RWPE2 (cell line): ENCODE results near the gene ZFP64.
A peak's percentile ranks its signal among the peaks of the same experiment; 100 is the strongest.

ENCODE experiments used
- ATAC-seq: fragments of 200-7000 bp; cut with Tn5 transposase; 3 replicates; pipeline ENCODE4 v1.9.1; 2021; ENCODE audit warnings: low read depth
- DNase-seq: peaks from one replicate; pipeline ENCODE4 v3.0.0-alpha.2; 2020; ENCODE audit warnings: low spot score
- H3K27ac ChIP-seq: fragments of 450-650 bp; 2 replicates; pipeline ENCODE4 v1.5.1; 2017; ENCODE audit warnings: mild to moderate bottlenecking; ENCODE audit not compliant: poor library complexity, severe bottlenecking
- H3K27me3 ChIP-seq: fragments of 250-450 bp; sonication (Bioruptor Pico); 2 replicates; pipeline ENCODE4 v1.5.1; 2021; ENCODE audit warnings: mild to moderate bottlenecking, moderate library complexity; ENCODE audit not compliant: insufficient read depth, poor library complexity, severe bottlenecking
- H3K36me3 ChIP-seq: fragments of 250-450 bp; sonication (Bioruptor Pico); 2 replicates; pipeline ENCODE4 v1.5.1; 2020; ENCODE audit warnings: low read depth, mild to moderate bottlenecking, moderate library complexity
- H3K4me1 ChIP-seq: fragments of 250-450 bp; sonication (Bioruptor Pico); 2 replicates; pipeline ENCODE4 v1.5.1; 2021; ENCODE audit warnings: mild to moderate bottlenecking, moderate library complexity; ENCODE audit not compliant: insufficient read depth, poor library complexity, severe bottlenecking
- H3K4me3 ChIP-seq: fragments of 250-450 bp; sonication (Bioruptor Pico); 2 replicates; pipeline ENCODE4 v1.5.1; 2021; ENCODE audit warnings: mild to moderate bottlenecking, moderate library complexity; ENCODE audit not compliant: severe bottlenecking
- H3K9me3 ChIP-seq: fragments of 250-450 bp; sonication (Bioruptor Pico); 2 replicates; pipeline ENCODE4 v1.5.1; 2021; ENCODE audit warnings: mild to moderate bottlenecking, moderate library complexity; ENCODE audit not compliant: severe bottlenecking
- CTCF ChIP-seq: fragments of 450-650 bp; IDR thresholded peaks from one replicate; pipeline ENCODE4 v1.5.1; 2017; ENCODE audit warnings: mild to moderate bottlenecking, moderate library complexity; ENCODE audit not compliant: poor library complexity, severe bottlenecking

Gene ZFP64

GRCh38 chr20:52152416-52152815 is 39.2 kb downstream of the ZFP64 start:
- Histone ChIP-seq H3K36me3 (peaks cover 32% of the 10 kb centered on the region), H3K4me3 (no peak overlapping the region), H3K27ac (no peak overlapping the region), H3K9me3 (no peaks in the 10 kb centered on the region), H3K4me1 (no peaks in the 10 kb centered on the region), H3K27me3 (no peaks in the 10 kb centered on the region)
- DNase-seq = peak; percentile 84
- ATAC-seq = no peak
- TF ChIP-seq CTCF = no peak

DNA sequence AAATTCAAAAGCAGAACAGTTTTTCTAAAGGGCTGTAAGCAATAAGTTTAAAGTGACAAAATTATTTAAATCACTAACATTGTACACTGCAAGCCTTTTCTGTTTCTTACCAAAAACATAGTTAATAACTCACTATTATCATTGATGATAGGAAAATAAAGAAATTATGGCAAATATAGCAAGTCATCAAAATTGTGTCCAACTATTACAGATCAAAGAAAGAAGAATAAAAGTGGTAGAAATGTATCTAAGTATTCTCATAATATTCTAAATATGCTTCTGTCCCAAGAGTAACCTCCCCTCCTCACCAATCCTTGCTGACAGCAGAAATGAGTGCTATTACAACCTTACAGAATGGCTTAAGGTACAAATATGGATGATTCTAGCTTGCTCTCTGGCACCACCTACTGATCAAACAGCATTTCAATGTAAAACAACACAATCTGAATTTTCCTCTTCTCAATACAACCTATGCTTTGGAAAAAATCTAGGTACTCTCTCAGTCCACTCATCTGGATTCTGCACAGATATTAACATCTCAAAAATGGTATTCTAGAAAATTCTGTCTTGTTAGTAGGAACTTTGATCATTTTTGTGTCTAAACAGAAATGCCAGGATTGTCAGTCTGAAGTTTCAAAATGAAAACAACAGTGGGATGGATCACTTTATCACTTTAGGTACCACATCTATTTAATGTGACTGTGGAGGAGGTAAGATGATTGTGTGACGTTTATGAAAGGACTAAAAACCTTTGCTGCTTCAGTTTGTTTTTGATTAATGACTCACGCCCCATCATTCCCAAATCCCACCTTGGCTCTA is 40.9 kb downstream of the ZFP64 start:
- ATAC-seq = peak; percentile 75
- H3K4me3 ChIP-seq = no peak overlapping the region
- peak; percentile 100 for TF ChIP-seq CTCF
- no peaks in the 10 kb centered on the region for H3K9me3 ChIP-seq
- DNase-seq = no peak
- no peaks in the 10 kb centered on the region for H3K4me1 ChIP-seq
- H3K36me3 ChIP-seq = peaks cover 17% of the 10 kb centered on the region; the same call in 1 of the 2 replicates
- H3K27ac ChIP-seq = no peak overlapping the region
- H3K27me3 ChIP-seq = no peaks in the 10 kb centered on the region

- H3K4me1 ChIP-seq = no peaks in the 10 kb centered on the region
- no peak for TF ChIP-seq CTCF
- DNase-seq = no peak
- no peaks in the 10 kb centered on the region for H3K27me3 ChIP-seq
- 0 out of 2 replicates have a peak, but pooled peaks cover 4% of the 10 kb centered on the region for H3K36me3 ChIP-seq
- ATAC-seq = peak; percentile 55; the same call in 1 of the 3 replicates
- no peak overlapping the region for H3K4me3 ChIP-seq
- no peaks in the 10 kb centered on the region for H3K9me3 ChIP-seq
- H3K27ac ChIP-seq = no peak overlapping the region
Observed at GRCh38 chr20:52145587-52145986, 46.0 kb downstream of the ZFP64 start.

DNA sequence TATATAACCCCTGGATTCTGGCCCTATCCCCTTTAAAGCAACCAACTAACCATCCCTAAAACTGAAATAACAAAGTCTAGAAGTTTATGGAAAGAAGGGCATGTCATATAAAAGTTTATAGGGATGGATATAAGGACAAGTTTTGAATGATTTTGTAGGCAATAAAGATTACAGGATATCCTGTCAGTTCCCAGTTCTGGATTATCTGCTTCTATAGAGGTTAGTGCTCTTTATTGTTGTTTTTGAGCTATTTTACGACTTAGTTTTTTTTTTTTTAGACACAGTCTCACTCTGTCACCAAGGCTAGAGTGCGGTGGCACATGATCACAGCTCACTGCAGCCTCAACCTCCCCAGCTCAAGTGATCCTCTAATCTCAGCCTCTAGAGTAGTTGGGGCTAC is 48.3 kb downstream of the ZFP64 start:
- DNase-seq (no peak), ATAC-seq (no peak)
- H3K36me3 ChIP-seq = no peaks in the 10 kb centered on the region
- H3K9me3 ChIP-seq = no peaks in the 10 kb centered on the region
- H3K4me1 ChIP-seq = no peaks in the 10 kb centered on the region
- no peak overlapping the region for H3K27ac ChIP-seq
- H3K27me3 ChIP-seq = no peaks in the 10 kb centered on the region
- H3K4me3 ChIP-seq = no peak overlapping the region
- no peak for TF ChIP-seq CTCF

DNA sequence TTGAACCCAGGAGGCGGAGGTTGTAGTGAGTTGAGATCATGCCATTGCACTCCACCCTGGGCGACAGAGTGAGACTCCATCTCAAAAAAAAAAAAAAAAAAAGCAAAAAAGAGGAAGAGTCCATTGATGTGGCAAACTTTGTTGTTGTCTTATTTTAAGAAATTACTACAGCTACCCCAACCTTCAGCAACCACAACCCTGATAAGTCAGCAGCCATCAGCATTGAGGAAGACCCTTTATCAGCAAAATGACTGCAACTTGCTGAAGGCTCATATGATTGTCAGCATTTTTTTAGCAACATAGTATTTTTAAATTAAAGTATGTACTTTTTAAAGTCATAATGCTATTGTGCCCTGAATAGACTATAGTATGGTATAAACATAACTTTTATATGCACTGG is 48.8 kb downstream of the ZFP64 start:
- DNase-seq (no peak), ATAC-seq (no peak)
- no peak for TF ChIP-seq CTCF
- H3K4me3 ChIP-seq = no peak overlapping the region
- no peak overlapping the region for H3K27ac ChIP-seq
- H3K9me3 ChIP-seq = no peaks in the 10 kb centered on the region
- H3K36me3 ChIP-seq = no peaks in the 10 kb centered on the region
- no peaks in the 10 kb centered on the region for H3K4me1 ChIP-seq
- no peaks in the 10 kb centered on the region for H3K27me3 ChIP-seq
